Cortex of kidney (tissue), 1 donor: Measurements from ENCODE around the gene DCAF8L2.
"Not testable (repeated sequence)": the region's sequence is repeated elsewhere in the genome, so short reads cannot be mapped to it uniquely, and the experiment has no call there.

Experiments
- DNase-seq: peaks from one replicate; lab custom pipeline; 2025; lab: John Stamatoyannopoulos, UW

DCAF8L2 gene

GRCh38 chrX:27679281-27679680 is 89.1 kb downstream of the DCAF8L2 start:
- no peak for DNase-seq

- no peak for DNase-seq
Observed at GRCh38 chrX:27680726-27681125, 90.6 kb downstream of the DCAF8L2 start.

GRCh38 chrX:27683566-27684208 is 93.5 kb downstream of the DCAF8L2 start:
- DNase-seq: not testable (repeated sequence)

GRCh38 chrX:27694667-27695066 is 104.5 kb downstream of the DCAF8L2 start:
- no peak for DNase-seq

- DNase-seq: no peak
Observed at GRCh38 chrX:27706526-27706925, 116.4 kb downstream of the DCAF8L2 start.

- DNase-seq: no peak
Observed at GRCh38 chrX:27715610-27716009, 125.5 kb downstream of the DCAF8L2 start.

GRCh38 chrX:27728291-27728690 is 138.1 kb downstream of the DCAF8L2 start:
- no peak for DNase-seq

- no peak for DNase-seq
Observed at GRCh38 chrX:27731962-27732361, 141.8 kb downstream of the DCAF8L2 start.

- no peak for DNase-seq
Observed at GRCh38 chrX:27735914-27736313, 145.8 kb downstream of the DCAF8L2 start.

- DNase-seq: no peak
Observed at GRCh38 chrX:27740933-27741332, 150.8 kb downstream of the DCAF8L2 start.

GRCh38 chrX:27743521-27743920 is 153.4 kb downstream of the DCAF8L2 start:
- not testable (repeated sequence) for DNase-seq

GRCh38 chrX:27746516-27746915 is 156.4 kb downstream of the DCAF8L2 start:
- no peak for DNase-seq

- not testable (repeated sequence) for DNase-seq
Observed at GRCh38 chrX:27750298-27750697, 160.2 kb downstream of the DCAF8L2 start.

GRCh38 chrX:27751976-27752375 is 161.8 kb downstream of the DCAF8L2 start:
- DNase-seq: no peak

- DNase-seq: no peak
Observed at GRCh38 chrX:27765718-27766117, 175.6 kb downstream of the DCAF8L2 start.

- DNase-seq: no peak
Observed at GRCh38 chrX:27767387-27767786, 177.2 kb downstream of the DCAF8L2 start.

GRCh38 chrX:27775984-27776383 is 185.8 kb downstream of the DCAF8L2 start:
- DNase-seq: no peak

- no peak for DNase-seq
Observed at GRCh38 chrX:27796640-27797257, 206.6 kb downstream of the DCAF8L2 start.

- DNase-seq: no peak
Observed at GRCh38 chrX:27797575-27797974, 207.4 kb downstream of the DCAF8L2 start.
